ENCODE measurements around the gene ATG5. TPM values are rescaled to one million over a fixed set of nuclear protein-coding genes. Genes with fewer than 3 reads are reported as not detected.

ATG5 gene
- total RNA-seq, 1 donor from 2014 or later, result 39.3 TPM

GRCh38 chr6:106215608-106216007 lies 110.0 kb downstream of the ATG5 start:
- no peak overlapping the region for H3K27ac Mint-ChIP-seq (ENCODE audit: unreplicated experiment)
- H3K36me3 Mint-ChIP-seq (ENCODE audit: low read depth, unreplicated experiment), result peaks cover 4% of the 10 kb centered on the region
- Histone ChIP-seq H3K9ac (ENCODE audit: low read length) (no peak overlapping the region), H3K79me2 (ENCODE audit: insufficient read depth, low read length) (peaks cover 7% of the 10 kb centered on the region), H3K4me2 (ENCODE audit: low read length) (no peak overlapping the region), H4K20me1 (ENCODE audit: insufficient read depth, low read length) (peaks cover 3% of the 10 kb centered on the region), H3K36me3 (ENCODE audit: insufficient read depth, low read length) (no peaks in the 10 kb centered on the region), H3K9me3 (ENCODE audit: insufficient read depth, low read depth, low read length) (no peaks in the 10 kb centered on the region), H3K27me3 (ENCODE audit: insufficient read depth, low read length) (no peaks in the 10 kb centered on the region), H3K4me1 (ENCODE audit: insufficient read depth, low read length) (no peaks in the 10 kb centered on the region), H2AFZ (ENCODE audit: low read depth, low read length) (no peak overlapping the region), H3K4me3 (ENCODE audit: insufficient read depth, low read depth, low read length) (no peak overlapping the region), H3K27ac (ENCODE audit: low read depth, low read length) (no peak overlapping the region)
- H3K4me1 Mint-ChIP-seq (ENCODE audit: low read depth, unreplicated experiment), result peaks cover 2% of the 10 kb centered on the region
- TF ChIP-seq CTCF (IDR thresholded peaks at IDR 0.05; ENCODE audit: insufficient read depth, low read depth, low read length), result no peak
- TF ChIP-seq EZH2 (IDR thresholded peaks at IDR 0.05; ENCODE audit: insufficient read depth, low read length), result no peak
- no peaks in the 10 kb centered on the region for H3K9me3 Mint-ChIP-seq (ENCODE audit: unreplicated experiment)
- FAIRE-seq, result no peak
- H3K4me3 Mint-ChIP-seq (ENCODE audit: unreplicated experiment), result no peak overlapping the region
- DNase-seq (ENCODE audit: low read depth), result peak; percentile 4
- no peaks in the 10 kb centered on the region for H3K27me3 Mint-ChIP-seq (ENCODE audit: low read depth, unreplicated experiment)

GRCh38 chr6:106214531-106214930 lies 111.0 kb downstream of the ATG5 start:
- H3K4me1 ChIP-seq (ENCODE audit: insufficient read depth, low read length), result no peaks in the 10 kb centered on the region
- H2AFZ ChIP-seq (ENCODE audit: low read depth, low read length), result no peak overlapping the region
- H3K4me2 ChIP-seq (ENCODE audit: low read length), result no peak overlapping the region
- H3K79me2 ChIP-seq (ENCODE audit: insufficient read depth, low read length), result no peaks in the 10 kb centered on the region
- H3K36me3 ChIP-seq (ENCODE audit: insufficient read depth, low read length), result no peaks in the 10 kb centered on the region
- no peaks in the 10 kb centered on the region for H3K9me3 Mint-ChIP-seq (ENCODE audit: unreplicated experiment)
- no peak for TF ChIP-seq EZH2 (IDR thresholded peaks at IDR 0.05; ENCODE audit: insufficient read depth, low read length)
- no peak for TF ChIP-seq CTCF (IDR thresholded peaks at IDR 0.05; ENCODE audit: insufficient read depth, low read depth, low read length)
- H3K27ac Mint-ChIP-seq (ENCODE audit: unreplicated experiment), result no peak overlapping the region
- peaks cover 4% of the 10 kb centered on the region for H3K36me3 Mint-ChIP-seq (ENCODE audit: low read depth, unreplicated experiment)
- H3K4me3 Mint-ChIP-seq (ENCODE audit: unreplicated experiment), result no peak overlapping the region
- H4K20me1 ChIP-seq (ENCODE audit: insufficient read depth, low read length), result no peaks in the 10 kb centered on the region
- no peaks in the 10 kb centered on the region for H3K27me3 ChIP-seq (ENCODE audit: insufficient read depth, low read length)
- DNase-seq (ENCODE audit: low read depth), result no peak
- H3K27me3 Mint-ChIP-seq (ENCODE audit: low read depth, unreplicated experiment), result no peaks in the 10 kb centered on the region
- no peak overlapping the region for H3K9ac ChIP-seq (ENCODE audit: low read length)
- no peak overlapping the region for H3K4me3 ChIP-seq (ENCODE audit: insufficient read depth, low read depth, low read length)
- H3K4me1 Mint-ChIP-seq (ENCODE audit: low read depth, unreplicated experiment), result peaks cover 2% of the 10 kb centered on the region
- no peaks in the 10 kb centered on the region for H3K9me3 ChIP-seq (ENCODE audit: insufficient read depth, low read depth, low read length)
- no peak overlapping the region for H3K27ac ChIP-seq (ENCODE audit: low read depth, low read length)
- no peak for FAIRE-seq

GRCh38 chr6:106213660-106214289 lies 111.8 kb downstream of the ATG5 start:
- FAIRE-seq, result no peak
- Mint-ChIP-seq H3K27ac (ENCODE audit: unreplicated experiment) (peak overlapping the region; percentile 8), H3K4me1 (ENCODE audit: low read depth, unreplicated experiment) (peaks cover 2% of the 10 kb centered on the region)

More at GRCh38 chr6:106213660-106214289, 111.8 kb downstream of the ATG5 start:
- Histone ChIP-seq H3K4me2 (ENCODE audit: low read length) (no peak overlapping the region), H3K9me3 (ENCODE audit: insufficient read depth, low read depth, low read length) (no peaks in the 10 kb centered on the region), H3K79me2 (ENCODE audit: insufficient read depth, low read length) (no peaks in the 10 kb centered on the region), H3K27me3 (ENCODE audit: insufficient read depth, low read length) (no peaks in the 10 kb centered on the region), H3K9ac (ENCODE audit: low read length) (no peak overlapping the region), H4K20me1 (ENCODE audit: insufficient read depth, low read length) (no peaks in the 10 kb centered on the region), H3K4me1 (ENCODE audit: insufficient read depth, low read length) (no peaks in the 10 kb centered on the region), H3K4me3 (ENCODE audit: insufficient read depth, low read depth, low read length) (no peak overlapping the region), H3K36me3 (ENCODE audit: insufficient read depth, low read length) (no peaks in the 10 kb centered on the region), H3K27ac (ENCODE audit: low read depth, low read length) (no peak overlapping the region), H2AFZ (ENCODE audit: low read depth, low read length) (no peak overlapping the region)
- no peaks in the 10 kb centered on the region for H3K27me3 Mint-ChIP-seq (ENCODE audit: low read depth, unreplicated experiment)
- DNase-seq (ENCODE audit: low read depth), result peak; percentile 11
- H3K4me3 Mint-ChIP-seq (ENCODE audit: unreplicated experiment), result no peak overlapping the region
- H3K9me3 Mint-ChIP-seq (ENCODE audit: unreplicated experiment), result no peaks in the 10 kb centered on the region
- peaks cover 9% of the 10 kb centered on the region for H3K36me3 Mint-ChIP-seq (ENCODE audit: low read depth, unreplicated experiment)
- no peak for TF ChIP-seq CTCF (IDR thresholded peaks at IDR 0.05; ENCODE audit: insufficient read depth, low read depth, low read length)
- TF ChIP-seq EZH2 (IDR thresholded peaks at IDR 0.05; ENCODE audit: insufficient read depth, low read length), result no peak
